ENCODE measurements around the gene TRIO.

TRIO gene

GRCh38 chr5:14112998-14113652 lies 30.0 kb upstream of the TRIO start:
- no peak for DNase-seq (ENCODE audit: low spot score)
- no peak overlapping the region for H3K27ac Mint-ChIP-seq
- no peak overlapping the region for H3K4me3 Mint-ChIP-seq
- H3K4me1 Mint-ChIP-seq (ENCODE audit: low read depth): peaks cover 13% of the 10 kb centered on the region
- no peaks in the 10 kb centered on the region for H3K27me3 Mint-ChIP-seq (ENCODE audit: low read depth)
- no peaks in the 10 kb centered on the region for H3K36me3 Mint-ChIP-seq (ENCODE audit: low read depth)
- peaks cover 5% of the 10 kb centered on the region for H3K9me3 Mint-ChIP-seq

- Mint-ChIP-seq H3K27me3 (ENCODE audit: low read depth) (no peaks in the 10 kb centered on the region), H3K4me3 (no peak overlapping the region), H3K9me3 (no peaks in the 10 kb centered on the region), H3K4me1 (ENCODE audit: low read depth) (no peaks in the 10 kb centered on the region), H3K27ac (no peak overlapping the region), H3K36me3 (ENCODE audit: low read depth) (no peaks in the 10 kb centered on the region)
- no peak for DNase-seq (ENCODE audit: low spot score)
These were observed 28.4 kb upstream of the TRIO start for GRCh38 chr5:14114615-14115251.

GRCh38 chr5:14115323-14115895 lies 27.7 kb upstream of the TRIO start:
- H3K27ac Mint-ChIP-seq: no peak overlapping the region
- H3K27me3 Mint-ChIP-seq (ENCODE audit: low read depth): no peaks in the 10 kb centered on the region
- H3K4me3 Mint-ChIP-seq: no peak overlapping the region
- no peak for DNase-seq (ENCODE audit: low spot score)
- no peaks in the 10 kb centered on the region for H3K4me1 Mint-ChIP-seq (ENCODE audit: low read depth)
- H3K9me3 Mint-ChIP-seq: no peaks in the 10 kb centered on the region
- H3K36me3 Mint-ChIP-seq (ENCODE audit: low read depth): no peaks in the 10 kb centered on the region

- Mint-ChIP-seq H3K27me3 (ENCODE audit: low read depth) (no peaks in the 10 kb centered on the region), H3K9me3 (no peaks in the 10 kb centered on the region), H3K27ac (no peak overlapping the region), H3K4me1 (ENCODE audit: low read depth) (no peaks in the 10 kb centered on the region), H3K4me3 (no peak overlapping the region), H3K36me3 (ENCODE audit: low read depth) (no peaks in the 10 kb centered on the region)
- DNase-seq (ENCODE audit: low spot score): no peak
These were observed 24.4 kb upstream of the TRIO start for GRCh38 chr5:14118551-14119320.

- no peaks in the 10 kb centered on the region for H3K9me3 Mint-ChIP-seq
- no peaks in the 10 kb centered on the region for H3K36me3 Mint-ChIP-seq (ENCODE audit: low read depth)
- no peak overlapping the region for H3K4me3 Mint-ChIP-seq
- H3K27me3 Mint-ChIP-seq (ENCODE audit: low read depth): no peaks in the 10 kb centered on the region
- H3K4me1 Mint-ChIP-seq (ENCODE audit: low read depth): no peaks in the 10 kb centered on the region
- H3K27ac Mint-ChIP-seq: no peak overlapping the region
- no peak for DNase-seq (ENCODE audit: low spot score)
These were observed 23.0 kb upstream of the TRIO start for GRCh38 chr5:14120176-14120575.

GRCh38 chr5:14121552-14121951 lies 21.6 kb upstream of the TRIO start:
- DNase-seq (ENCODE audit: low spot score): no peak
- Mint-ChIP-seq H3K27ac (no peak overlapping the region), H3K9me3 (no peaks in the 10 kb centered on the region), H3K27me3 (ENCODE audit: low read depth) (no peaks in the 10 kb centered on the region), H3K4me1 (ENCODE audit: low read depth) (no peaks in the 10 kb centered on the region), H3K4me3 (no peak overlapping the region), H3K36me3 (ENCODE audit: low read depth) (no peaks in the 10 kb centered on the region)

GRCh38 chr5:14122089-14122488 lies 21.1 kb upstream of the TRIO start:
- DNase-seq (ENCODE audit: low spot score): no peak
- Mint-ChIP-seq H3K4me3 (no peak overlapping the region), H3K4me1 (ENCODE audit: low read depth) (no peaks in the 10 kb centered on the region), H3K9me3 (no peaks in the 10 kb centered on the region), H3K27ac (no peak overlapping the region), H3K27me3 (ENCODE audit: low read depth) (no peaks in the 10 kb centered on the region), H3K36me3 (ENCODE audit: low read depth) (no peaks in the 10 kb centered on the region)

- no peaks in the 10 kb centered on the region for H3K36me3 Mint-ChIP-seq (ENCODE audit: low read depth)
- no peak overlapping the region for H3K4me3 Mint-ChIP-seq
- no peak for DNase-seq (ENCODE audit: low spot score)
- no peak overlapping the region for H3K27ac Mint-ChIP-seq
- H3K9me3 Mint-ChIP-seq: no peaks in the 10 kb centered on the region
- H3K27me3 Mint-ChIP-seq (ENCODE audit: low read depth): no peaks in the 10 kb centered on the region
- no peaks in the 10 kb centered on the region for H3K4me1 Mint-ChIP-seq (ENCODE audit: low read depth)
These were observed 19.6 kb upstream of the TRIO start for GRCh38 chr5:14123551-14123950.

GRCh38 chr5:14123974-14124482 lies 19.1 kb upstream of the TRIO start:
- H3K4me3 Mint-ChIP-seq: no peak overlapping the region
- no peaks in the 10 kb centered on the region for H3K4me1 Mint-ChIP-seq (ENCODE audit: low read depth)
- no peaks in the 10 kb centered on the region for H3K27me3 Mint-ChIP-seq (ENCODE audit: low read depth)
- no peaks in the 10 kb centered on the region for H3K9me3 Mint-ChIP-seq
- DNase-seq (ENCODE audit: low spot score): no peak
- no peaks in the 10 kb centered on the region for H3K36me3 Mint-ChIP-seq (ENCODE audit: low read depth)
- H3K27ac Mint-ChIP-seq: no peak overlapping the region

GRCh38 chr5:14125262-14125661 lies 17.9 kb upstream of the TRIO start:
- Mint-ChIP-seq H3K27ac (no peak overlapping the region), H3K9me3 (no peaks in the 10 kb centered on the region), H3K4me3 (no peak overlapping the region), H3K36me3 (ENCODE audit: low read depth) (no peaks in the 10 kb centered on the region), H3K27me3 (ENCODE audit: low read depth) (no peaks in the 10 kb centered on the region), H3K4me1 (ENCODE audit: low read depth) (no peaks in the 10 kb centered on the region)
- no peak for DNase-seq (ENCODE audit: low spot score)

GRCh38 chr5:14127587-14127986 lies 15.6 kb upstream of the TRIO start:
- Mint-ChIP-seq H3K4me3 (no peak overlapping the region), H3K27ac (no peak overlapping the region), H3K9me3 (no peaks in the 10 kb centered on the region), H3K4me1 (ENCODE audit: low read depth) (no peaks in the 10 kb centered on the region), H3K36me3 (ENCODE audit: low read depth) (no peaks in the 10 kb centered on the region), H3K27me3 (ENCODE audit: low read depth) (no peaks in the 10 kb centered on the region)
- DNase-seq (ENCODE audit: low spot score): no peak

GRCh38 chr5:14128079-14128478 lies 15.1 kb upstream of the TRIO start:
- Mint-ChIP-seq H3K4me1 (ENCODE audit: low read depth) (no peaks in the 10 kb centered on the region), H3K27me3 (ENCODE audit: low read depth) (no peaks in the 10 kb centered on the region), H3K4me3 (no peak overlapping the region), H3K9me3 (no peaks in the 10 kb centered on the region), H3K36me3 (ENCODE audit: low read depth) (no peaks in the 10 kb centered on the region), H3K27ac (no peak overlapping the region)
- no peak for DNase-seq (ENCODE audit: low spot score)

- H3K9me3 Mint-ChIP-seq: no peaks in the 10 kb centered on the region
- no peak overlapping the region for H3K4me3 Mint-ChIP-seq
- no peaks in the 10 kb centered on the region for H3K4me1 Mint-ChIP-seq (ENCODE audit: low read depth)
- no peak for DNase-seq (ENCODE audit: low spot score)
- no peaks in the 10 kb centered on the region for H3K36me3 Mint-ChIP-seq (ENCODE audit: low read depth)
- no peaks in the 10 kb centered on the region for H3K27me3 Mint-ChIP-seq (ENCODE audit: low read depth)
- no peak overlapping the region for H3K27ac Mint-ChIP-seq
These were observed 14.0 kb upstream of the TRIO start for GRCh38 chr5:14129123-14129522.

GRCh38 chr5:14131855-14132503 lies 11.2 kb upstream of the TRIO start:
- Mint-ChIP-seq H3K27me3 (ENCODE audit: low read depth) (no peaks in the 10 kb centered on the region), H3K36me3 (ENCODE audit: low read depth) (no peaks in the 10 kb centered on the region), H3K4me1 (ENCODE audit: low read depth) (no peaks in the 10 kb centered on the region), H3K27ac (no peak overlapping the region), H3K4me3 (no peak overlapping the region), H3K9me3 (peaks cover 9% of the 10 kb centered on the region)
- DNase-seq (ENCODE audit: low spot score): no peak

All from T-helper 2 cell treated with Interferon-gamma antibody and Interleukin-4, amounts not matched to agents 5 μg/mL and 100 μg/mL, for 36 hours (primary cell).